CD4-positive, alpha-beta T cell treated with Interleukin-21 for 1 hour (primary cell): ENCODE measurements around the gene REG1B.

Source experiments
- DNase-seq: peaks from one replicate; pipeline ENCODE4 v3.0.0-alpha.2; 2020

Gene REG1B

GRCh38 chr2:79087785-79088364 is at the start of gene REG1B:
REG1B (minus strand) TSS chr2:79087993; CDS start chr2:79087612, 381 bp downstream.
- DNase-seq = no peak

GRCh38 chr2:79131687-79132086 is 43.9 kb upstream of the REG1B start:
- DNase-seq = no peak

GRCh38 chr2:79129804-79130203 is 42.0 kb upstream of the REG1B start:
- DNase-seq = no peak

GRCh38 chr2:79129260-79129659 is 41.5 kb upstream of the REG1B start:
- no peak for DNase-seq

GRCh38 chr2:79128406-79128805 is 40.6 kb upstream of the REG1B start:
- no peak for DNase-seq

GRCh38 chr2:79125721-79125985 is 37.9 kb upstream of the REG1B start:
- no peak for DNase-seq

- no peak for DNase-seq
These were observed 37.3 kb upstream of the REG1B start for GRCh38 chr2:79124907-79125720.

GRCh38 chr2:79122676-79123075 is 34.9 kb upstream of the REG1B start:
- no peak for DNase-seq

GRCh38 chr2:79120194-79120713 is 32.5 kb upstream of the REG1B start, which contains the start of gene REG1A:
REG1A (plus strand) TSS chr2:79120488; CDS start chr2:79120862, 374 bp downstream.
- DNase-seq = no peak

GRCh38 chr2:79116997-79117928 is 29.5 kb upstream of the REG1B start:
- no peak for DNase-seq

- DNase-seq = no peak
These were observed 27.2 kb upstream of the REG1B start for GRCh38 chr2:79114797-79115494.

- DNase-seq = no peak
These were observed 24.5 kb upstream of the REG1B start for GRCh38 chr2:79112269-79112668.

- DNase-seq = no peak
These were observed 17.5 kb upstream of the REG1B start for GRCh38 chr2:79105259-79105658.

- no peak for DNase-seq
These were observed 15.4 kb upstream of the REG1B start for GRCh38 chr2:79103214-79103613.

GRCh38 chr2:79101024-79101423 is 13.2 kb upstream of the REG1B start:
- DNase-seq = no peak

- no peak for DNase-seq
These were observed 12.5 kb upstream of the REG1B start for GRCh38 chr2:79100285-79100684.

GRCh38 chr2:79099140-79099686 is 11.4 kb upstream of the REG1B start:
- no peak for DNase-seq

GRCh38 chr2:79097843-79098242 is 10.1 kb upstream of the REG1B start:
- DNase-seq = no peak

GRCh38 chr2:79090693-79091092 is 2.9 kb upstream of the REG1B start:
- DNase-seq = no peak

GRCh38 chr2:79086255-79086654 is 1.5 kb downstream of the REG1B start:
- no peak for DNase-seq

GRCh38 chr2:79085382-79085781 is 2.4 kb downstream of the REG1B start:
- no peak for DNase-seq

- DNase-seq = no peak
These were observed 3.2 kb downstream of the REG1B start for GRCh38 chr2:79084495-79085135.
